Hematopoietic multipotent progenitor cell (in vitro differentiated cells): ENCODE results near the gene CPO. TPM values are rescaled to one million over a fixed set of nuclear protein-coding genes. Genes with fewer than 3 reads are reported as not detected.
A peak's percentile ranks its signal among the peaks of the same experiment; 100 is the strongest.

Source experiments
- DNase-seq, 3 donors: peaks; one replicate each; pipeline ENCODE4 v3.0.0-alpha.2; 2011 to 2015; ENCODE audit warnings: low read depth in 2 of 3, low spot score in 2 of 3
- total RNA-seq: library from RNA; depleted of rRNA; stranded (reverse); fragments of >200 nt; gene quantifications from one replicate; pipeline ENCODE4 v1.2.3, GENCODE V29; 2012

CPO gene, protein sequence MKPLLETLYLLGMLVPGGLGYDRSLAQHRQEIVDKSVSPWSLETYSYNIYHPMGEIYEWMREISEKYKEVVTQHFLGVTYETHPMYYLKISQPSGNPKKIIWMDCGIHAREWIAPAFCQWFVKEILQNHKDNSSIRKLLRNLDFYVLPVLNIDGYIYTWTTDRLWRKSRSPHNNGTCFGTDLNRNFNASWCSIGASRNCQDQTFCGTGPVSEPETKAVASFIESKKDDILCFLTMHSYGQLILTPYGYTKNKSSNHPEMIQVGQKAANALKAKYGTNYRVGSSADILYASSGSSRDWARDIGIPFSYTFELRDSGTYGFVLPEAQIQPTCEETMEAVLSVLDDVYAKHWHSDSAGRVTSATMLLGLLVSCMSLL
- total RNA-seq: not detected

DNA sequence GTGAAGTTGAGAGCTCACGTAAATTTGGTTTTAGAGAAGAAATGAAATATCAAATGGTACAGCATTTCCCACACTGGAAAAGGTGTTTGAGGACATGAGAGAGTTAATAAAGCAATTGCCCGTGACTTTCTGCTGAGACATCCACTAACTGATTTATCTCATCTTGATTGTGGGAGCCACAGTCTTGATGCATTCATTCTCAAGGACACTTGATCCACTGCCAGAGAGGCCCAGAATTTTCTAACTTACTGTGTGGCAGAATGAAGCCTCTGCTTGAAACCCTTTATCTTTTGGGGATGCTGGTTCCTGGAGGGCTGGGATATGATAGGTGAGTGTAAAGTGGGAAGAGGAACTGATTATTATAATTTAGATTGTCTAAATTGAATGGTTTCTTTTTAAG, at the start of gene CPO:
Gene CPO, plus strand, starts transcription at position 179 of the 400 bp plus-strand sequence. Its CDS starts 82 bp downstream, at position 261.
- DNase-seq: no peak

DNA sequence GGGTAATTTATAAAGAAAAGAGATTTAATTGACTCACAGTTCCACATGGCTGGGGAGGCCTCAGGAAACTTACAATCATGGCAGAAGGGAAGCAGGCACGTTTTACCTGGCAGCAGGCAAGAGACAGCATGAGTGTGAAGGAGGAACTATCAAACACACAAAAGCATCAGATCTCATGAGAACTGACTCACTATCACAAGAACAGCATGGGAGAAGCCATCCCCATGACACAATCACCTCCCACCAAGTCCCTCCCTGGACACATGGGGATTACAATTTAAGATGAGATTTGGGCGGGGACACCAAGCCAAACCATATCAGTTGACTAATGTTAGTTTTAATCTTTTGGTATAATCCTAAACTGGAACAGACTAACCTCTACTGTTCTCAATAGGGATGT, 49.1 kb upstream of the CPO start:
- peak in 2 of 3 donors; percentile 15 to 24 for DNase-seq

DNA sequence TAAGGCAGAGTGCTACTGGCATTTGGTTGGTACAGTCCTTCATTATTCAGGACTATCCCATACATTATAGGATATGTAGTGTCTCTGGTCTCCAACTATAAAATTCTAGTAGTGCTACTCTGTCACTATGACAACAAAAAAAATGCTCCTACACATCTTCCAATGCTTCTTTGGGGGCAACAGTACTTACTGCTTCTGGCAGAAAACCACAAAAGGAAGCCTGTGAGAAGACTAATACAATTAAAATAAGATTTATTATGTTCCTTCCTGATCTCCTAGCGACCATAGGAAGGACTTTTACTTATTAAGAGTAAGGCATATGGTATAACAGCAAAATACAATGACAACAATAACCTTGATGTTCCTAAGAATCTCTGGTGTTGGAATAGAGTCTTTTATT, 48.4 kb upstream of the CPO start:
- DNase-seq: peak in 2 of 3 donors; percentile 82 to 97

DNA sequence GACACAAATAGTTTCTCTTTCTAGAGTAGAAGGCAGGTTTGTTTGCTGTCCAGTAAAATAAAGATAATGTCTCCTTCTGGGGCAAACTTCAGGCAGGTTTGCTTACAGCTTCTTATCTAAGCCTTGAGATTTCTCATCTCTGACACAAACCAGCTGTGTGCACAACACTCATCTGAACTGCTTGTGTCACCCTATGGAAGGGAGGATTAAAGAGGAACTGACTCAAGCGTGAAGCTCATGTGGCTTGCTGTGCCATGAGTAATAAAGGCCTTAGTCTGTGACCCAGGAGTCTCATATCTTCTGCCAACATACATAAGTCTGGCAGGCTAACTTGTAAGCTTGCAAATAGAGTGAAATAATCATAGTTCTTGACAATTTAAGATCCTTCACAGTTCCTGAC, 24.2 kb upstream of the CPO start:
- DNase-seq: peak in 2 of 3 donors; percentile 26 to 54

DNA sequence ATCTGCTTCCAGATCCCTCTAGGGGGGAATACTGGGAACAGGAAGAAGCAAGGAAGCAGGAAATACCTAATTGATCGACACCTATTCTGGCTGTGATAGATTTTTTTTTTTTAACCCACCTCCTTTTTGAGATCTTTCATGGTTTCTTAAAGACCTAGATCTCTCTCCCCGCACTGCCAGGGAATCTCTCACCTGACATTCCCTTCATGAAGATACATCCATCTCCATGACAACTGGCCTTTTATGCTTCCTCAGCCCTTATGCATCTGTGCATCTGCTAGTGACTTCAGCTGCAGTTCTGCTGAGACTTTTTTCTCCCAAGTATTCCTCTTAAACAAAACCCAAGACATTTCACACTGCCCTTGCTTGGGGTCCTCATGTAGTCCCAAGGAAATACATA, 21.1 kb upstream of the CPO start:
- DNase-seq: no peak

DNA sequence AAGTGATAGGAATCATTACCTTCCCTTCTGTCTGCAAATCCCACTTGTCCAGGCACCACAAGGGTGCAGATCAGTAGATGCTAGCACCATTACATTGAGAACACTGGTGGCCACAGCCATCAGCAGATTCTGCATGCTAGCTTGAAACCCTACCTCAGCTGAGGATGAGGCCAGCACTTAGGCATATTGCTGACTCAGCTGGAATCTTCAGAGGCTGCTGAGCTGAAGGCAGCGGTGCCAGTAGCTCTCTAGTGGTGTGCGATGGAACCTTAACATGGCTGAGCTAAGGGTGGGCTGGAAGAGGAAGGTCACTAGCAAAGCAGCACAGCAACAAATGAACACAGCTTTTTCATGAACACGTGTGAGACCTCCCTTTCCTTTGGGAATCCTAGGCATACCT, 19.0 kb upstream of the CPO start:
- DNase-seq: no peak

DNA sequence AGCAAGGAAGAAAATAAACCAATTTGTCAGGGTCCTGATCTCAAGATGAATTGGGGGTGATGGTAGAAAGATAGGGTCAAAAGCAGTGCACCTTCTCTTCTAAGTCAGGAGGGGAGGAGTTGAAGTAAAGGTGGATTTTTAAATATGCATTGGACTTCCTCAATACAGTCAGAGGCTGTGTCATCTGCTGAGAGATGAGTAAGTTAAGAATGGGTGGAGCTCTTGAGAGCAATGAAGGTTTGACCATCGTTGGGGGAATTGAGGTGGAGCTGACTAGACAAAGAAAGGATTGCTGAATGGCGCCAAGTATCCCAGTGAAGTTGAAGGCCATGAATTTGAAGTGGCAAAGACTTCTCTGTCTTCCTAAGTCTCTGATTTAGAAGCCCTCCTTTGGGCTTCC, 18.4 kb upstream of the CPO start:
- DNase-seq: no peak

DNA sequence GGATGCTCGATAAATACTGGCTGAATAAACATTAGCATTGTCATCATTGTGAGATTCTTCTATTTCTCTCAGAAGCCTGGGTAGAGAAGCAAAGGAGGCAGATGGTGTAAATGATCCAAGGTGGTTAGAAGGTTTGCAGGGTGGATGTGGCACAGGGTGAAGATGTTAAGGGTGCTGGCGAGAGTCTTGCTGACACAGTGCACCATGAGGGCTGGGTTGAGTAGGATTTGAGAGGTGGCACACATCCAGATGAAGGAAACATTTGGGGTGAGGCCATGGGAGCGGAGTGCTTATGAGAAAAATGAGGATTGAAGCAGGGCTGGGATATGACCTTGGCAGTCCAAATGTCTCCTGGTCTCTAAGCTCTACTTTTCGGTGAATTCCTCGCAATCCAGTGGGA, 17.8 kb upstream of the CPO start:
- no peak for DNase-seq

DNA sequence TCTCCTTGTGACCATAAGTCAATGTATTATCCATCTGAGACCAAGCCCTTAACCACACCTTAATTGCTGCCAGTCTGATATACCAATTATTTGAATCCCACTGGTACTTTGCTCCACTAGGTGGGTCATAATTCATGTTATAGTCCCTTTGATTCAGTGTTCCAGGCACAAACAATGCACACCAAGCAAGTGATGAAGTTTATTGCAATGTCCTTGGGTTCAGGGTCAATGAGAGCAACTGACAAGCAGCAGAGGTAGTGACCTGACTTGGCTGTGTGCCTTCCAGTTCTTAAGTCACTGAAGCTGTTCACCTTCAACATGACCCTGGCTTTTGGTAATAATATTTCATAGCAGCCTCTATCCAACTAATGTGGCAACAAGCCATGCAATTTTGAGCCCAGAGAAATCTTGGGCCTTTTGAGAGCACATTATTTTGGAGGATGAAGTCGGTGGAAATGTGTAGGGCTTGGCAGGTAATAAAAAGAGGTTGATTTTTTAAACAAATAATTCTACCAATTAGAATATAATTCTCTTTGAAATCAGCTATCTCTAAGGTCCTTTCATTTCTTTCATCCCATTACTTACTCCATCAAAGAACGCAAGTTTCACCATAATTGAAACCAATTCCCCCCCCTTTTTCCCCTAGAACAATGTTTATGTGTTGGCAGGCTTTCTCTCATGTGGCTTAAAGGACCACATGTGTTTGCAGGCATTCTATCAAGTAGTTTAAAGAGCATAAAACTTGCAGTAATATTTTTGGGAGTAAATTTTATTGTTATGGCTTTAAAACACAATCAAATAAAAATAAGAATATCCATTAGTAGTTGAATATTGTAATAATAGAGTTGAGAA, 3.1 kb upstream of the CPO start:
- no peak for DNase-seq

DNA sequence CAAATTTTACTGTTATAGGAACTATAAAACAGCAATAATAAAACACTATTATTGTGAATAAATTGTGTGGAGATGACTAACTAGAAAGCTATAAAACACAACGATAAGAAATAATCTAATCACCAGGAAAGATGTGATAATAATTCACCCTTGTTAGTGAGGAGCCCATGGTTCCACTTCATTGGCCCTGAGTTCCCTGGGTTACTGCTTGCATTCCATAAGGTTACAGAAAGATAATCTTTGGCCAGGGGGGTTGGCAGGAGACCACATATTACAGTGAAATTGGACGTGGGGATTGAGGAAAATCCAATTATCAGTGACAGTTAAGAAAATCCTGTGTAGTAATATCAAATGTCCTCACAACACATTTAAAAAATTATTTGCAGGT, 2.5 kb upstream of the CPO start:
- no peak for DNase-seq

DNA sequence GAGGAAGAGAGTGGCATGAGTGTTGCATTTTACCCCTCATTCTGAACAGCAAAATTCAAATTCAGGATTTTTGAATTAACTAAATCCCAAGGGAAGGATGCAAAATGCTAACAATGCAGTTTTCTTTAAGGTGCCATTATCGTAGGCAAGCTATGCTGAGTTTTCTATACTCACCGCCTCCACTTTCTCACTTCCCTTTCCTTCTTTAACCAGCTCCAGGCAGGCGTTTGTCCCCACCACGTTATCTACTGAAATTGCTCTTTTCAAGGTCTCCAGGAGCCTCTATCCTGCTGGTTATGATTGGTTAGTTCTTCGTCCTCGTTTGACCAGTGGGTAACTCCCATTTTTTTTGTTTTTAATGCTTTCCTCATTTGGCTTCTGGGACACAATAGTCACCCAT, 1.8 kb upstream of the CPO start:
- DNase-seq: no peak

DNA sequence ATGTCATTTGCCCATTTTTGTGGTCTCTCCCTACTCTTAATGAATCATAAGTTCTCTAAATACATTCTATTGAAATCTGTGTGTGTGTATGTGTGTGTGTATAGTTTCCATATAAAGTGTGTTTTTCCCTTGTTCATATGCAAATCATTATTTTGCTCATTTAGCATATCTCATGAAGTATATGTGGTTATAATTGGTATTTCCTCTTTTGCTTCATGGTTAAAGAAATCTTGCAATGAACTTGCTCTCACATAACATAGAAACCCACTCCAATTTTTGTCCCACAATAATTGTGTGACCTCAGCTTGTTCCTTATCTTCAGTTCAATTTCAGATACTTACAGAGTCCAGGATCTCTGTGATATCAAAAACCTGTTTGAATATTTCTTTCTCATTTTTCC, 1.2 kb downstream of the CPO start:
- no peak for DNase-seq

DNA sequence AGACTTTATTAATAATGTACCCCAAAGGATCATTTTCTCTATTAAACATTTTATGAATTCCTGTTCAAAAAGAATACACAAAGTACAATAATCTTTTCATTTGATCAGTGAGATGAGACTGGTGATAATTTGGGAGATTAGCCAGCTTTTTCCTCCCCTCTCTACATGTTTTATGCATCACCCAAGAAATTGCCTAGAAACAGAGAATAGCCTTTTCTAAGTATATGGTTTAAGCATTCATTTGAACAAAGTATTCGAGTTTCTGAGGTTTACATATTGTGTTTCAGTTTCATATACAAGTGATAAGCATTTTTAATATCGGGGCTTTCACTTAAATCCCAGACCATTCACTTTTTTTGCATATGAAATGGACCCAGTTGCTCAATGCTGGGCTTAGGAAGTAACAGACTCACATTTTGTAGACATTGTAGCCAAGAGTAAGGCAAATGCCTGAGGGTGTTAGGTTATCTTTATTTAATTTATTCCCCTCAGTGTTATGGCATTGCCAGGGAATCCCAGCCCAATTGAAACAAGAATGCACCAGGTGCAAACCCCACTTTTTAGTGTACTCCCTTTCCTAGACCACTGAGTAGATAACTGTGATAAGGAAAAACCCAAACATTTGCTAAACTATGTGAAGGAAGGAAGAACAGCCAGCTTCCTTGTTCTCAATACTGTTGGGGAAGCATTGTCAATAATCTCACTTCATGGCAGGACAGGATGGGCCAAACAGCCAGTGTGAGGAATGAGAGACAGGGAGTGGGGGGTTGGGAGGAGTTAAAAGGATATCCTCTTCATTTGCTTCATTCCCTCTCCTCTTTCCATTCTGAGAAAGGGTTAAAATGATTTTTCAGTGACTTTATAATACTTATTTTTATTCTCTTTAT, 3.5 kb downstream of the CPO start:
- DNase-seq: no peak

DNA sequence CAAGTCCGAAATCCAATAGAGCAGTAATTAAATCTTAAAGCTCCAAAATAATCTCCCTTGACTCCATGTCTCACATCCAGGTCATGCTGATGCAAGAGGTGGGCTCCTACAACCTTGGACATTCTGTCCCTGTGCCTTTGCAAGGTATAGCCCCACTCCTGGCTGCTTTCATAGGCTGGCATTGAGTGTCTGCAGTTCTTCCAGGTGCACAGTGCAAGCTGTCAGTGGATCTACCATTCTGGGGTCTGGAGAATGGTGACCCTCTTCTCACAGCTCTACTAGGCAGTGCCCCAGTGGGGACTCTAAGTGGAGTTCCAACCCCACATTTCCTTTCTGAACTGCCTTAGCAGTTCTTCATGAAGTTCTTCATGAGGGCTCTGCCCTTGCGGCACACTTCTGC, 14.1 kb downstream of the CPO start:
- DNase-seq: peak in 1 of 3 donors; percentile 11

DNA sequence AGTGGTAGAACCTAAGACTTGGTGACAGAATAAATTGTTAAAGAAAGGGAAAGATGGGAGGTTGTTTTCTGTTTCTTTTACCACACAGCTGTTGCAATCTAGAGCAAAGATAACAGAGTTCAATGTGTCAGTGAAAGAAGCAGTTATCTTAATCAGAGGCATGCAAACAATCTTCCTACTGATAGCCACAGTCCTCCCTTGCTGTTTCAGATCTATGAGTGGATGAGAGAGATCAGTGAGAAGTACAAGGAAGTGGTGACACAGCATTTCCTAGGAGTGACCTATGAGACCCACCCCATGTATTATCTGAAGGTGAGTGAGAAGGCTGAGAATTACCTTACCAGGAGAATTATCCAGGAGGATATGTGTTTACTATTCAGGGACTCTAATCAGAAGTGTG, 15.9 kb downstream of the CPO start:
- DNase-seq: peak in 1 of 3 donors; percentile 15

DNA sequence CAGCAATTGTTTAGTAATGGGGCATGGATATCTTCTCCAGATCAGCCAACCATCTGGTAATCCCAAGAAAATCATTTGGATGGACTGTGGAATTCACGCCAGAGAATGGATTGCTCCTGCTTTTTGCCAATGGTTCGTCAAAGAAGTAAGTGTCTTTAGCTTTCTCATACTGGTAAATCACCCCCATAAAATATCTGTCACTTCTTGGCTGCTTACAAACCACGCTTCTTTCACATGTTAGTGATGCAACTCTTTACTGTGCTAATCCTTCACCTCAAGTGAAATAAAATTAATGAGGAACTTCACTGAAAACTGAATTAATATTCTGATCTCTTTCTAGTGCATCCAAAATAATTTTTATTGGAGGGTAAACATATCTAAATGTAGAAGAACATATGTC, 18.9 kb downstream of the CPO start:
- DNase-seq: peak in 1 of 3 donors; percentile 27

DNA sequence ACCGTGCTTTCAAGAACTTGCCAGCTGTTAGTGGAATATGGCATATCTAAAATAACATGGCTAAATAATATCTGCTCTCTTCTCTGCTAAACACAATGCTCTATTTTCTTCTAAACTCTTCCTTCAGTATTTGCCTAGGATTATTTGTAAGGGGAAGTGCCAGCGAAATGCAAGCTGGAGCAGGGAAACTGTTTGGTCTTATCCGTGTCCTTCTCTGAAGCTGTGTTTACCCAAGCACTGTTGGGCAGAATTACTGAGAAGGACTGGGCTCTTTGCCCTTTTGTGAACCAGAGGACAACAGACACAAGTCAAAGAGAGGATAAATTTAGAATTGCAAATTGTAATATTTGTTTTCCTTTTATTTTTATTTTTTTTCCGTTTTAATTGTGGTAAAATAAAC, 23.6 kb downstream of the CPO start:
- no peak for DNase-seq

DNA sequence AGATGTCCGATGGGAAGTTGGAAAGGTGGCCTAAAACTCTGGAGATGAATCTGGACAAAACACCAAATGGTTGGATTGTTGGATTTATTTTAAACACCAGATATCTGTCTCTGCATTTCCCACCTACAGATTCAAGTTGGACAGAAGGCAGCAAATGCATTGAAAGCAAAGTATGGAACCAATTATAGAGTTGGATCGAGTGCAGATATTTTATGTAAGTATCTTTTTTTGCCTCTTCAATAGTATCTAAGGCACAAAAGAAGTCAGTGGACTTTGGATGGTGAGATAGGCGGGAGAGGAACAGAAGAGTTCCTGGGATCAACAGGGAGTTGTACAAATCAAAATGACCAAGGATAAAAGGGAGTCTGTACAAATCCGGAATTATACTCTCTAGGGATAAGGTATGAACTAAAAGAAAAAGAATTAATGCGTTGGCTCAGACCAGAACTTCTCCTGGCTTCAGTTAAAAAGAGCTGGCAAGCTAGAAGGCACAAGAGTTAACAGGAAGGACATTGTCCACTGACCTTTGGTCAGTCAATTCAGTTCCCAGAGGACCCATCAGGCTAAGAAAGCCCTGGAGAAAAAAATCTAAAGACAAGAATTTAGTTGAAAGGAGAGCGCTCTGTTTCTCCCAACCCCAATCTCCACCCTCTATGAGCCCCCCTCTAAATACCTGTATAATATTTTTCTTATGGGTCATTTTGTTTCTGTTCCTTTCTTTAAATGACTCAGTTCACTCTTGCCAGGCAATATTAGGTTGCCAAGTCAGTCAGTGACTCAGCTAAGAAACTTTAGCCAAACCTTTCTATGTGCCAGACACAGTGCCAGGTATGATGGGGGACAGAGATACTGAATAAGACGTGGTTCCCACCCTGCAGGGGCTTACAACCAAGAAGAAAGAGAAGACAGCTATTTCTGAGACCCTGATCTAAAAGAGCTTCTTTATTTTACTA, 29.1 kb downstream of the CPO start:
- DNase-seq: no peak

DNA sequence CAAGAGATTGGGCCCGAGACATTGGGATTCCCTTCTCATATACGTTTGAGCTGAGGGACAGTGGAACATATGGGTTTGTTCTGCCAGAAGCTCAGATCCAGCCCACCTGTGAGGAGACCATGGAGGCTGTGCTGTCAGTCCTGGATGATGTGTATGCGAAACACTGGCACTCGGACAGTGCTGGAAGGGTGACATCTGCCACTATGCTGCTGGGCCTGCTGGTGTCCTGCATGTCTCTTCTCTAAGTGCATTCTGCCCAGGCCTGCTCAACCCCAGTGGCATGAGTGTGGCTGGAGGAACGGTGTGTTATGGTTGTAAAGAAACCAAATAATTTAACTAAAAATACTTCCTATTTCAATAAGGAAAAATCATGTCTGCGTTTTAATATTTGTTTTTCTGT, 29.9 kb downstream of the CPO start:
- no peak for DNase-seq
